HCT116 (cell line): ENCODE measurements around the gene TJP3. TPM values are rescaled to one million over a fixed set of nuclear protein-coding genes. Genes with fewer than 3 reads are reported as not detected.

ENCODE experiments used
- ATAC-seq: fragments of 200-7000 bp; cut with Tn5 transposase; 2 replicates; pipeline ENCODE4 v1.9.1; 2020; ENCODE audit warnings: mild to moderate bottlenecking, moderate library complexity
- BruUV-seq: library from RNA; stranded (reverse); fragments of 400-500 nt; replicated peaks from 2 replicates; lab custom pipeline; 2021; lab: Mats Ljungman, UMichigan
- CTCF ChIA-PET: fragments of 300-600 bp; sonication (Branson Sonifier 250); formaldehyde crosslinking; loops from one replicate; lab custom pipeline; 2021; ENCODE audit warnings: antibody characterized with exemption; lab: Charles Lee
- POLR2A ChIA-PET: fragments of 300-600, 350-600 bp; sonication (Branson Sonifier 250); formaldehyde crosslinking; loops from one replicate; lab custom pipeline; 2021; ENCODE audit warnings: antibody characterized with exemption; lab: Charles Lee
- RAD21 ChIA-PET, 2 experiments: fragments of 300-600 bp; sonication (Branson Sonifier 250); formaldehyde crosslinking; loops; one replicate each; lab custom pipeline; 2023; ENCODE audit warnings: low total read pairs in 2 of 2; ENCODE audit not compliant: uncharacterized antibody in 2 of 2, unreplicated experiment in 2 of 2, low non-redundant PET in 1 of 2; lab: Charles Lee
- DNase-seq: peaks from one replicate; pipeline ENCODE4 v3.0.0-alpha.2; 2010; ENCODE audit warnings: low read depth, low spot score
- H2AFZ ChIP-seq: fragments of 200-600 bp; shearing (Covaris generic), sonication (generic); 2 replicates; pipeline ENCODE4 v1.6.1; 2017; ENCODE audit warnings: low read depth, mixed run types, mixed read lengths, antibody characterized with exemption, low read length; ENCODE audit not compliant: poor library complexity, severe bottlenecking
- H3K27ac ChIP-seq: 2 replicates; pipeline ENCODE4 v1.5.1; 2012; ENCODE audit warnings: low read depth, low read length
- H3K27me3 ChIP-seq: fragments of 200-600 bp; sonication (generic); 2 replicates; pipeline ENCODE4 v1.6.1; 2016; ENCODE audit warnings: mixed run types, low read length, mixed read lengths; ENCODE audit not compliant: insufficient read depth
- H3K36me3 ChIP-seq, 2 experiments: fragments of 200-500 bp in 1 of 2; fragments of 200-600 bp in 1 of 2; sonication (Bioruptor generic) in 1 of 2; sonication (generic) in 1 of 2; 2 replicates each; pipeline versions ENCODE4 v1.5.1 to v1.6.1; 2014 to 2016; ENCODE audit warnings: low read length in 2 of 2, inconsistent platforms in 1 of 2, mixed read lengths in 1 of 2, mixed run types in 1 of 2; ENCODE audit not compliant: insufficient read depth in 2 of 2, control insufficient read depth in 1 of 2
- H3K4me1 ChIP-seq, 2 experiments: fragments of 200-600 bp in 1 of 2; sonication (generic) in 1 of 2; 2 replicates each; pipeline versions ENCODE4 v1.5.1 to v1.6.1; 2012 to 2017; ENCODE audit warnings: low read length in 2 of 2, inconsistent platforms in 1 of 2, mild to moderate bottlenecking in 1 of 2, mixed read lengths in 1 of 2, mixed run types in 1 of 2, moderate library complexity in 1 of 2; ENCODE audit not compliant: insufficient read depth in 2 of 2, control insufficient read depth in 1 of 2
- H3K4me2 ChIP-seq: fragments of 200-600 bp; sonication (generic); 2 replicates; pipeline ENCODE4 v1.6.1; 2017; ENCODE audit warnings: mixed run types, low read length, mixed read lengths
- H3K4me3 ChIP-seq, 2 experiments: fragments of 200-600 bp in 1 of 2; sonication (generic) in 1 of 2; replicated peaks in 1 of 2; 2 replicates each; pipeline ENCODE4 v1.5.1; 2011 to 2016; ENCODE audit warnings: low read length in 2 of 2, control low read depth in 1 of 2, low read depth in 1 of 2, mild to moderate bottlenecking in 1 of 2, mixed read lengths in 1 of 2, mixed run types in 1 of 2
- H3K79me2 ChIP-seq: fragments of 200-600 bp; sonication (generic); 2 replicates; pipeline ENCODE4 v1.6.1; 2017; ENCODE audit warnings: mild to moderate bottlenecking, mixed run types, low read length, moderate library complexity, mixed read lengths; ENCODE audit not compliant: insufficient read depth
- H3K9ac ChIP-seq: fragments of 200-600 bp; sonication (generic); 2 replicates; pipeline ENCODE4 v1.6.1; 2016; ENCODE audit warnings: low read length, mixed read lengths
- H3K9me2 ChIP-seq: fragments of 200-600 bp; sonication (generic), shearing (Covaris generic); 2 replicates; pipeline ENCODE4 v1.6.1; 2017; ENCODE audit warnings: mixed run types, mild to moderate bottlenecking, moderate library complexity; ENCODE audit not compliant: insufficient read depth
- H3K9me3 ChIP-seq, 2 experiments: fragments of 200-500 bp in 1 of 2; fragments of 200-600 bp in 1 of 2; sonication (Bioruptor generic) in 1 of 2; sonication (generic) in 1 of 2; 2 replicates each; pipeline ENCODE4 v1.6.1; 2014 to 2017; ENCODE audit warnings: low read length in 2 of 2, mixed read lengths in 2 of 2, inconsistent platforms in 1 of 2, low read depth in 1 of 2, mild to moderate bottlenecking in 1 of 2, mixed run types in 1 of 2, moderate library complexity in 1 of 2; ENCODE audit not compliant: control insufficient read depth in 1 of 2, insufficient read depth in 1 of 2
- H4K20me1 ChIP-seq: fragments of 200-600 bp; sonication (generic), shearing (Covaris generic); 2 replicates; pipeline ENCODE4 v1.6.1; 2017; ENCODE audit warnings: mixed run types, mild to moderate bottlenecking, moderate library complexity; ENCODE audit not compliant: insufficient read depth
- ATF3 ChIP-seq: IDR thresholded peaks from 2 replicates; pipeline ENCODE4 v1.6.1; 2012
- CEBPB ChIP-seq: IDR thresholded peaks from 2 replicates; pipeline ENCODE4 v1.6.1; 2012; ENCODE audit warnings: low read depth
- EZH2 ChIP-seq: fragments of 200-600 bp; sonication (generic); IDR thresholded peaks from 2 replicates; pipeline ENCODE4 v1.6.1; 2017; ENCODE audit warnings: antibody characterized with exemption, mixed run types
- EZH2phosphoT487 ChIP-seq: fragments of 200-600 bp; IDR thresholded peaks from 2 replicates; pipeline ENCODE4 v1.6.1; 2018; ENCODE audit warnings: antibody characterized with exemption, borderline replicate concordance
- RAD21 ChIP-seq: IDR thresholded peaks from 2 replicates; pipeline ENCODE4 v1.6.1; 2012; ENCODE audit warnings: low read depth, mild to moderate bottlenecking
- SIN3A ChIP-seq: IDR thresholded peaks from 2 replicates; pipeline ENCODE4 v1.6.1; 2012; ENCODE audit warnings: low read depth
- SP1 ChIP-seq: IDR thresholded peaks from 2 replicates; pipeline ENCODE4 v1.6.1; 2012; ENCODE audit warnings: low read depth
- TCF7L2 ChIP-seq: IDR thresholded peaks from 2 replicates; pipeline ENCODE4 v1.7.0; 2011; ENCODE audit warnings: borderline replicate concordance, inconsistent platforms; ENCODE audit not compliant: insufficient read depth, insufficient read length; ENCODE audit errors: extremely low read depth
- ZFX ChIP-seq: fragments of 450-650 bp; IDR thresholded peaks from 2 replicates; pipeline ENCODE4 v1.6.1; 2017
- intact Hi-C: fragments of 100-400 bp; cut with micrococcal nuclease; formaldehyde crosslinking; loops from 2 replicates; pipeline ENCODE4 v1.10.0; 2022
- total RNA-seq: library from RNA; stranded (reverse); gene quantifications from one replicate; pipeline ENCODE4 v1.2.1, GENCODE V29; 2021; ENCODE audit not compliant: unreplicated experiment

The TJP3 gene
- total RNA-seq, 1 experiment from 2014 or later: 69.6 TPM

- Histone ChIP-seq H3K9ac (no peak overlapping the region), H3K9me3 (0 out of 4 replicates have a peak, but pooled peaks cover 0 to 2% of the 10 kb centered on the region in 2 experiments), H3K79me2 (no peaks in the 10 kb centered on the region), H3K4me3 (no peak overlapping the region), H3K36me3 (no peaks in the 10 kb centered on the region), H3K27me3 (no peaks in the 10 kb centered on the region), H3K9me2 (no peaks in the 10 kb centered on the region), H4K20me1 (no peaks in the 10 kb centered on the region), H2AFZ (no peak overlapping the region), H3K4me2 (no peak overlapping the region), H3K4me1 (no peaks in the 10 kb centered on the region), H3K27ac (no peak overlapping the region)
- POLR2A ChIA-PET: no interaction called here
- TF ChIP-seq ATF3: no peak
- TF ChIP-seq SP1: no peak
- TF ChIP-seq CEBPB: no peak
- no peak for TF ChIP-seq EZH2phosphoT487
- TF ChIP-seq RAD21: no peak
- TF ChIP-seq EZH2: no peak
- no peak for TF ChIP-seq TCF7L2
- TF ChIP-seq SIN3A: no peak
- TF ChIP-seq ZFX: no peak
- CTCF ChIA-PET: no interaction called here
- no peak for DNase-seq
- intact Hi-C loops: no loop called here
- no TSS peak for BruUV-seq
- no peak for ATAC-seq
- RAD21 ChIA-PET: no interaction called here
These were observed 90.0 kb downstream of the TJP3 start for GRCh38 chr19:3798137-3798536.

Other genes starting within 250 kb of the TJP3 start
- not detected for gene SMIM24, start 227.9 kb upstream of the TJP3 start, total RNA-seq
- not detected for gene SMIM44, start 224.9 kb upstream of the TJP3 start, total RNA-seq
- gene DOHH, start 207.7 kb upstream of the TJP3 start, total RNA-seq: 20.9 TPM
- gene FZR1, start 202.1 kb upstream of the TJP3 start, total RNA-seq: 60.3 TPM
- 1.2 TPM for gene TEKTIP1, start 169.2 kb upstream of the TJP3 start, total RNA-seq
- 131 TPM for gene MFSD12, start 150.8 kb upstream of the TJP3 start, total RNA-seq
- gene HMG20B, start 135.4 kb upstream of the TJP3 start, total RNA-seq: 186 TPM
- gene GIPC3, start 122.9 kb upstream of the TJP3 start, total RNA-seq: not detected
- gene TBXA2R, start 101.5 kb upstream of the TJP3 start, total RNA-seq: 2.3 TPM
- 33.2 TPM for gene CACTIN, start 81.6 kb upstream of the TJP3 start, total RNA-seq
- 26.9 TPM for gene PIP5K1C, start 7.9 kb upstream of the TJP3 start, total RNA-seq
- gene APBA3, start 53.3 kb downstream of the TJP3 start, total RNA-seq: 29.5 TPM
- gene MRPL54, start 54.3 kb downstream of the TJP3 start, total RNA-seq: 67.1 TPM
- not detected for gene RAX2, start 63.8 kb downstream of the TJP3 start, total RNA-seq
- gene MATK, start 78.0 kb downstream of the TJP3 start, total RNA-seq: not detected
- gene ZFR2, start 160.7 kb downstream of the TJP3 start, total RNA-seq: 0.34 TPM
- not detected for gene ATCAY, start 172.3 kb downstream of the TJP3 start, total RNA-seq
- gene NMRK2, start 224.7 kb downstream of the TJP3 start, total RNA-seq: not detected